CD4-positive, alpha-beta T cell (primary cell): Measurements from ENCODE around the gene CAB39L. TPM values are rescaled to one million over a fixed set of nuclear protein-coding genes. Genes with fewer than 3 reads are reported as not detected.

Source experiments
- ATAC-seq: fragments of 200-7000 bp; cut with Tn5 transposase; one replicate; pipeline ENCODE4 v1.10.0; 2022; ENCODE audit warnings: mild to moderate bottlenecking; ENCODE audit not compliant: poor library complexity
- CTCF ChIA-PET: fragments of 350-600 bp; sonication (Branson Sonifier 250); formaldehyde crosslinking; loops from one replicate; lab custom pipeline; 2021; ENCODE audit warnings: antibody characterized with exemption, inconsistent platforms; lab: Charles Lee
- POLR2A ChIA-PET: fragments of 350-600 bp; sonication (Branson Sonifier 250); formaldehyde crosslinking; loops from one replicate; lab custom pipeline; 2021; ENCODE audit warnings: antibody characterized with exemption, inconsistent platforms; lab: Charles Lee
- DNase-seq, 14 experiments: peaks; one replicate each; pipeline ENCODE4 v3.0.0-alpha.2; 2013 to 2020; ENCODE audit warnings: mixed read lengths in 2 of 14
- H3K27ac ChIP-seq, 2 donors: one replicate each; pipeline versions ENCODE4 v1.5.1 to v1.7.0; 2013; ENCODE audit warnings: low read length in 2 of 2, low read depth in 1 of 2, mild to moderate bottlenecking in 1 of 2
- H3K27me3 ChIP-seq, 2 experiments: 1 replicate in 1 of 2; 2 replicates in 1 of 2; pipeline versions ENCODE4 v1.6.1 to v1.7.0; 2013; ENCODE audit warnings: low read length in 2 of 2, control low read depth in 1 of 2, mild to moderate bottlenecking in 1 of 2, moderate library complexity in 1 of 2; ENCODE audit not compliant: insufficient read depth in 2 of 2, control insufficient read depth in 1 of 2
- H3K36me3 ChIP-seq: one replicate; pipeline ENCODE4 v1.6.1; 2013; ENCODE audit warnings: low read length, control low read depth; ENCODE audit not compliant: insufficient read depth
- H3K4me1 ChIP-seq: one replicate; pipeline ENCODE4 v1.6.1; 2013; ENCODE audit warnings: low read length, control low read depth; ENCODE audit not compliant: insufficient read depth
- H3K4me3 ChIP-seq: one replicate; pipeline ENCODE4 v1.5.1; 2013; ENCODE audit warnings: mild to moderate bottlenecking, low read length, moderate library complexity
- H3K9me3 ChIP-seq, 2 experiments: 1 replicate in 1 of 2; 2 replicates in 1 of 2; pipeline versions ENCODE4 v1.6.1 to v1.7.0; 2013; ENCODE audit warnings: low read length in 2 of 2, mild to moderate bottlenecking in 2 of 2, control low read depth in 1 of 2, moderate library complexity in 1 of 2; ENCODE audit not compliant: control insufficient read depth in 1 of 2, insufficient read depth in 1 of 2
- H3K27ac Mint-ChIP-seq: one replicate; pipeline ENCODE4 v1.8.0; 2020; ENCODE audit warnings: mixed read lengths
- H3K27me3 Mint-ChIP-seq: one replicate; pipeline ENCODE4 v1.8.0; 2021; ENCODE audit warnings: mixed read lengths
- H3K36me3 Mint-ChIP-seq: one replicate; pipeline ENCODE4 v1.8.0; 2021; ENCODE audit warnings: low read depth, mixed read lengths
- H3K4me1 Mint-ChIP-seq: one replicate; pipeline ENCODE4 v1.8.0; 2021; ENCODE audit warnings: low read depth, mixed read lengths
- H3K4me3 Mint-ChIP-seq: one replicate; pipeline ENCODE4 v1.8.0; 2020; ENCODE audit warnings: mild to moderate bottlenecking, mixed read lengths
- H3K9me3 Mint-ChIP-seq: one replicate; pipeline ENCODE4 v1.8.0; 2020; ENCODE audit warnings: mixed read lengths
- intact Hi-C, 2 experiments: fragments of 100-400 bp; cut with DNase I in 1 of 2; cut with micrococcal nuclease in 1 of 2; formaldehyde crosslinking; loops; one replicate each; pipeline versions ENCODE4 v1.15.1 to v1.9.0; 2023 to 2025; cut with DNase I, micrococcal nuclease
- total RNA-seq, 174 experiments: library from RNA in 2 of 174; stranded (reverse) in 2 of 174; gene quantifications; one replicate each; pipeline ENCODE4 v1.2.3 and lab custom pipeline; 2021 to 2026
- TF ChIP-seq, protein P1 (sequence below): fragments of 200-600 bp; IDR thresholded peaks from one replicate; pipeline ENCODE4 v1.8.0; 2022; ENCODE audit warnings: antibody characterized with exemption, mild to moderate bottlenecking

CAB39L gene
- total RNA-seq, 2 experiments from 2014 or later: 1.9 to 2.5 TPM

DNA sequence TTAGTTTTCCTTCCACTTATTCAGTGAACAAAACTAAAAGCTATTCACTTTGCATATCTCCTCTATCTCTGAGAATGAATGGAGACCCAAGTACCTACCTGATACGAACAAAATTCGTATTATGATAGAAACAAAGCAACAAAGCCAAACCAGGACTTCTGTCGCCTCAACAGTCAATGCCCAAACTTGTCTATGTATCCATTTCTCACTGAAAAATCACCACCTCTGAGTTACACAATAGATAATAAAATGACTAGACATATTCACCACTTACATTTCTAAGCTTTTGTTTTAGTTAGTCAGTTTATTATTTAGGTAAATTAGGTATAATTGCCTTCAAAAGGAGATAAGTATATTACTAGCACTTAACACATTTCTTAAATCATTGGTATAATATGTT lies 67.7 kb downstream of the CAB39L start:
- Histone ChIP-seq H3K27ac (no peak overlapping the region), H3K4me3 (no peak overlapping the region), H3K4me1 (peaks cover 18% of the 10 kb centered on the region), H3K36me3 (no peaks in the 10 kb centered on the region), H3K9me3 (no peaks in the 10 kb centered on the region), H3K27me3 (no peaks in the 10 kb centered on the region)
- CTCF ChIA-PET: no interaction called here
- POLR2A ChIA-PET: interaction anchor here (0.6 kb wide), 1 partner anchor 941 kb away, joined by 3 read pairs; no protein-coding TSS in a partner anchor
- Mint-ChIP-seq H3K27me3 (peaks cover 5% of the 10 kb centered on the region), H3K4me3 (no peak overlapping the region), H3K4me1 (peaks cover 34% of the 10 kb centered on the region), H3K27ac (no peak overlapping the region), H3K36me3 (peaks cover 4% of the 10 kb centered on the region), H3K9me3 (no peaks in the 10 kb centered on the region)
- TF ChIP-seq, protein P1, sequence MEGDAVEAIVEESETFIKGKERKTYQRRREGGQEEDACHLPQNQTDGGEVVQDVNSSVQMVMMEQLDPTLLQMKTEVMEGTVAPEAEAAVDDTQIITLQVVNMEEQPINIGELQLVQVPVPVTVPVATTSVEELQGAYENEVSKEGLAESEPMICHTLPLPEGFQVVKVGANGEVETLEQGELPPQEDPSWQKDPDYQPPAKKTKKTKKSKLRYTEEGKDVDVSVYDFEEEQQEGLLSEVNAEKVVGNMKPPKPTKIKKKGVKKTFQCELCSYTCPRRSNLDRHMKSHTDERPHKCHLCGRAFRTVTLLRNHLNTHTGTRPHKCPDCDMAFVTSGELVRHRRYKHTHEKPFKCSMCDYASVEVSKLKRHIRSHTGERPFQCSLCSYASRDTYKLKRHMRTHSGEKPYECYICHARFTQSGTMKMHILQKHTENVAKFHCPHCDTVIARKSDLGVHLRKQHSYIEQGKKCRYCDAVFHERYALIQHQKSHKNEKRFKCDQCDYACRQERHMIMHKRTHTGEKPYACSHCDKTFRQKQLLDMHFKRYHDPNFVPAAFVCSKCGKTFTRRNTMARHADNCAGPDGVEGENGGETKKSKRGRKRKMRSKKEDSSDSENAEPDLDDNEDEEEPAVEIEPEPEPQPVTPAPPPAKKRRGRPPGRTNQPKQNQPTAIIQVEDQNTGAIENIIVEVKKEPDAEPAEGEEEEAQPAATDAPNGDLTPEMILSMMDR: no peak
- ATAC-seq (no peak), DNase-seq (no peak)
- intact Hi-C loops: no loop called here

DNA sequence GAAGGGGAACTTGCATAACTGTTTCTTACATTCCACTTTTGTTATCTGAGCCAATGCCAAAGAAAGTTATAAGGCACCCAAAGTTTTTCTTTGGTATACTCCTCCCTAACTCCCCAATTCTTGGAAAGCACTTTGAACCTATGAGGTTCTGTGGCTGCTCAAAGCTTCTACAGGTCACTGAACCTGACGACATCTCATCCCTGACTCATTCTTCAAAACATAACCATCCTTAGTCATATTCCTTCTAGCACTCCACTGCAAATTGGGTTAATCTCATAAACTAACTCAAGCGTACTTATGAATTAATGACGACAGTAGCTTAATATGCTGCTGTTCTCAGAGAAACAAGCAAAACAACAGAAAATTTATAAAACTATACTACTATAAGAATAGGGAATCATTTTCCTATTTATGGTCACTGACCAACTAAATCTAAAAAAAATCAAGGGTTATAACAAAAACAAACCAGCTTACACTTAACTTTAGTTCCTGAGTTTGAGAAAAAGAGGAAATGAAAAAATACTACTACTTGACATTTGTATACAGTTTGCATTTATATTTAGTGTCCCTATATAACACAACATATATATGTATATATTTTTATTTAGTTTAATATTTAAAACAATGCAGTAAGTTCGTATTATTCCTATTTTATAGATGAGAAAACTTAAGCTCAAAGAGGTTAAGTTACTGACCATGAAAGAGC lies 69.1 kb downstream of the CAB39L start:
- H3K4me3 ChIP-seq: no peak overlapping the region
- peaks cover 4% of the 10 kb centered on the region for H3K36me3 Mint-ChIP-seq
- no peaks in the 10 kb centered on the region for H3K27me3 Mint-ChIP-seq
- no peaks in the 10 kb centered on the region for H3K36me3 ChIP-seq
- CTCF ChIA-PET: no interaction called here
- POLR2A ChIA-PET: interaction anchor here (0.8 kb wide), 1 partner anchor 13 kb away, joined by 4 read pairs; no protein-coding TSS in a partner anchor
- TF ChIP-seq, protein P1: no peak
- DNase-seq (no peak), ATAC-seq (no peak)
- H3K4me3 Mint-ChIP-seq: no peak overlapping the region
- H3K4me1 ChIP-seq: peaks cover 19% of the 10 kb centered on the region
- no peaks in the 10 kb centered on the region for H3K9me3 ChIP-seq
- no peaks in the 10 kb centered on the region for H3K27me3 ChIP-seq
- H3K27ac ChIP-seq: no peak overlapping the region
- no peak overlapping the region for H3K27ac Mint-ChIP-seq
- H3K9me3 Mint-ChIP-seq: no peaks in the 10 kb centered on the region
- peaks cover 35% of the 10 kb centered on the region for H3K4me1 Mint-ChIP-seq
- intact Hi-C loops: loop anchor here in 1 of 2 experiments (5.0 kb wide), 1 partner anchor 68 kb away; the partner anchor contains the start of genes CAB39L and SETDB2

DNA sequence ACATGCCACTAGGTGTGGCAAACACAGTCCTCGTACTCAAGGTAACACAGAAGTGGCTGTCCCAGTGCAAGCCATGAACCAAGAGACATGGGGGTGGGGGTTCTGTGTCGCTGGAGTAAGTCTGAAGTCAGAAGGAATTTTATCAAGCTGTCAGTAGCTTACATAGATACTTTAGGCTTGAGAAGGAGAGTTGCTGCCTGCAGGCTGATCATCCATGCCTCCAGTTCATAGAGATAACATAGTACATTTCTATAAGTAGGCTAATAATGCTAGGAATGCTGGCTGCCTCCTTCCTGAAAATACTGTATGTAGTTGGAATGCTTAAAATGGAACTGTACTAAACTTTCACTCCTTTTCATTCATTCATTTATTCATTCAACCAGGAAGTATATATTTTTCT lies 70.1 kb downstream of the CAB39L start:
- H3K9me3 Mint-ChIP-seq: no peaks in the 10 kb centered on the region
- H3K27ac Mint-ChIP-seq: no peak overlapping the region
- H3K36me3 Mint-ChIP-seq: peaks cover 4% of the 10 kb centered on the region
- H3K4me3 ChIP-seq: no peak overlapping the region
- H3K27ac ChIP-seq: no peak overlapping the region
- peaks cover 5% of the 10 kb centered on the region for H3K27me3 Mint-ChIP-seq
- H3K4me1 Mint-ChIP-seq: peaks cover 39% of the 10 kb centered on the region
- H3K27me3 ChIP-seq: no peaks in the 10 kb centered on the region
- POLR2A ChIA-PET: interaction anchor here (0.9 kb wide), 1 partner anchor 22 kb away, joined by 3 read pairs; no protein-coding TSS in a partner anchor
- H3K36me3 ChIP-seq: no peaks in the 10 kb centered on the region
- intact Hi-C loops: loop anchor here in 1 of 2 experiments (5.0 kb wide), 1 partner anchor 69 kb away; the partner anchor contains the start of genes CAB39L and SETDB2
- H3K4me1 ChIP-seq: peaks cover 19% of the 10 kb centered on the region
- TF ChIP-seq, protein P1: no peak
- H3K4me3 Mint-ChIP-seq: no peak overlapping the region
- ATAC-seq (no peak), DNase-seq (no peak)
- CTCF ChIA-PET: no interaction called here
- H3K9me3 ChIP-seq: no peaks in the 10 kb centered on the region
